ENCODE data around the gene NPEPL1.

GRCh38 chr20:58647796-58648501 lies 44.7 kb upstream of the NPEPL1 start:
- TF ChIP-seq YY1 (IDR thresholded peaks at IDR 0.05; ENCODE audit: insufficient read depth, insufficient read length) (no peak), SUZ12 (IDR thresholded peaks at IDR 0.05; ENCODE audit: extremely low read depth, insufficient read depth, insufficient read length) (no peak)
